Peyer's patch (tissue), 4 donors: ENCODE measurements around the gene PAX4.

Source experiments
- CTCF ChIP-seq, 6 experiments: fragments of 450-650 bp in 4 of 6; fragments of 200-600 bp in 2 of 6; sonication (generic) in 1 of 6; IDR thresholded peaks; one replicate each; pipeline ENCODE4 v1.5.1; 2017 to 2019; ENCODE audit warnings: antibody characterized with exemption in 6 of 6, mild to moderate bottlenecking in 3 of 6, moderate library complexity in 1 of 6
- POLR2A ChIP-seq, 2 donors: fragments of 450-650 bp; IDR thresholded peaks; one replicate each; pipeline ENCODE4 v1.5.1; 2017; ENCODE audit warnings: antibody characterized with exemption in 2 of 2, mild to moderate bottlenecking in 2 of 2, moderate library complexity in 2 of 2

DNA sequence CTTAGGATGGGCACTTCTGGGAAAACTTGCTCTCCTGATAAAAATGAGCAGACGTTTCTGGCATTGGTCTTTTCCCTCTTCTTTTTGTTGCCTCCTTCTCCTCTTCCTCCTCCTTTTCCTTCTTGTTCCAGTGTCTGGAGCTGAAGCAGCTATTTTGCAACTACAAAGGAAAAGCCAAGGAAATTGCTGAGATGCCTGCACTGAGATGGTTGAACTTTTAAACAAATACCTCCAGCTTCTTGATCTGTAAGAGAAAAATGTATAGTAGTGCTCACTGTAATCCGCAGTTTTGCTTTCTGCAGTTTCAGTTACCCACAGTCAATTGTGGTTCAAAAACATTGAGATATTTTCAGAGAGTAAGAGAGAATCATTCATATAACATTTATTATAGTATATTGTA is 26.5 kb upstream of the PAX4 start:
- TF ChIP-seq CTCF (IDR thresholded peaks at IDR 0.05), result no peak
- TF ChIP-seq POLR2A (IDR thresholded peaks at IDR 0.05), result no peak
